H9 (cell line): ENCODE measurements around the gene NDUFC2. TPM values are rescaled to one million over a fixed set of nuclear protein-coding genes. Genes with fewer than 3 reads are reported as not detected.

Experiments used
- DNase-seq: peaks from one replicate; pipeline ENCODE4 v3.0.0-alpha.2; 2017
- H2AFZ ChIP-seq: one replicate; pipeline ENCODE4 v1.6.1; 2013; ENCODE audit warnings: mild to moderate bottlenecking, low read length, control low read depth, moderate library complexity
- H2AK5ac ChIP-seq: 2 replicates; pipeline ENCODE4 v1.6.1; 2013; ENCODE audit warnings: low read length, control low read depth, mixed read lengths; ENCODE audit not compliant: insufficient read length
- H2BK120ac ChIP-seq: one replicate; pipeline ENCODE4 v1.6.1; 2013; ENCODE audit warnings: low read depth, mild to moderate bottlenecking, low read length, control low read depth, inconsistent platforms; ENCODE audit not compliant: poor library complexity, severe bottlenecking
- H2BK12ac ChIP-seq: 2 replicates; pipeline ENCODE4 v1.6.1; 2013; ENCODE audit warnings: low read length, control low read depth, mixed read lengths, low read depth; ENCODE audit not compliant: insufficient read length
- H2BK15ac ChIP-seq: 2 replicates; pipeline ENCODE4 v1.6.1; 2013; ENCODE audit warnings: low read depth, low read length, control low read depth
- H2BK20ac ChIP-seq: one replicate; pipeline ENCODE4 v1.6.1; 2013; ENCODE audit warnings: low read depth, mild to moderate bottlenecking, low read length, control low read depth, inconsistent platforms; ENCODE audit not compliant: poor library complexity, severe bottlenecking
- H2BK5ac ChIP-seq: 2 replicates; pipeline ENCODE4 v1.6.1; 2013; ENCODE audit warnings: low read length, control low read depth, mixed read lengths; ENCODE audit not compliant: insufficient read length
- H3K14ac ChIP-seq: 2 replicates; pipeline ENCODE4 v1.6.1; 2013; ENCODE audit warnings: low read length, control low read depth; ENCODE audit not compliant: insufficient read depth
- H3K18ac ChIP-seq: 2 replicates; pipeline ENCODE4 v1.6.1; 2013; ENCODE audit warnings: low read depth, mild to moderate bottlenecking, mixed read lengths, low read length, control low read depth; ENCODE audit not compliant: insufficient read length
- H3K23ac ChIP-seq: 2 replicates; pipeline ENCODE4 v1.6.1; 2013; ENCODE audit warnings: low read length, control low read depth, mixed read lengths, low read depth; ENCODE audit not compliant: insufficient read length
- H3K23me2 ChIP-seq: 2 replicates; pipeline ENCODE4 v1.6.1; 2013; ENCODE audit warnings: low read depth, mild to moderate bottlenecking, mixed read lengths, low read length, control low read depth; ENCODE audit not compliant: insufficient read length, poor library complexity, severe bottlenecking
- H3K27ac ChIP-seq: 2 replicates; pipeline ENCODE4 v1.5.1; 2013; ENCODE audit warnings: low read length, control low read depth, mixed read lengths, low read depth; ENCODE audit not compliant: insufficient read length
- H3K27me3 ChIP-seq: 2 replicates; pipeline ENCODE4 v1.6.1; 2013; ENCODE audit warnings: low read length, control low read depth, inconsistent platforms; ENCODE audit not compliant: insufficient read depth
- H3K4ac ChIP-seq: 2 replicates; pipeline ENCODE4 v1.6.1; 2013; ENCODE audit warnings: low read depth, mild to moderate bottlenecking, control low read depth, inconsistent platforms, low read length, moderate library complexity
- H3K4me1 ChIP-seq: 2 replicates; pipeline ENCODE4 v1.6.1; 2013; ENCODE audit warnings: low read length, control low read depth, inconsistent platforms; ENCODE audit not compliant: insufficient read depth
- H3K4me2 ChIP-seq: 2 replicates; pipeline ENCODE4 v1.6.1; 2013; ENCODE audit warnings: low read length, control low read depth, mixed read lengths; ENCODE audit not compliant: insufficient read length, insufficient read depth
- H3K56ac ChIP-seq: 2 replicates; pipeline ENCODE4 v1.6.1; 2013; ENCODE audit warnings: low read depth, mild to moderate bottlenecking, mixed read lengths, low read length, control low read depth; ENCODE audit not compliant: insufficient read length
- H3K79me1 ChIP-seq: 2 replicates; pipeline ENCODE4 v1.6.1; 2013; ENCODE audit warnings: low read depth, mild to moderate bottlenecking, moderate library complexity, low read length, control low read depth, inconsistent platforms; ENCODE audit not compliant: insufficient read depth, poor library complexity, severe bottlenecking
- H3K79me2 ChIP-seq: 2 replicates; pipeline ENCODE4 v1.6.1; 2013; ENCODE audit warnings: low read length, control low read depth, inconsistent platforms; ENCODE audit not compliant: insufficient read depth
- H3K9ac ChIP-seq: 2 replicates; pipeline ENCODE4 v1.6.1; 2013; ENCODE audit warnings: low read length, control low read depth, mixed read lengths; ENCODE audit not compliant: insufficient read length; ENCODE audit errors: extremely low read depth
- H3K9me3 ChIP-seq: one replicate; pipeline ENCODE4 v1.6.1; 2013; ENCODE audit warnings: low read depth, low read length, inconsistent platforms; ENCODE audit not compliant: control insufficient read depth
- H3T11ph ChIP-seq: one replicate; pipeline ENCODE4 v1.6.1; 2013; ENCODE audit warnings: mild to moderate bottlenecking, low read length, control low read depth, inconsistent platforms
- H4K20me1 ChIP-seq: one replicate; pipeline ENCODE4 v1.6.1; 2013; ENCODE audit not compliant: control insufficient read depth, insufficient read length, insufficient read depth
- H4K5ac ChIP-seq: 2 replicates; pipeline ENCODE4 v1.6.1; 2013; ENCODE audit warnings: low read depth, mild to moderate bottlenecking, mixed read lengths, low read length, control low read depth; ENCODE audit not compliant: insufficient read length
- H4K8ac ChIP-seq: replicated peaks from 2 replicates; pipeline ENCODE4 v1.6.1; 2013; ENCODE audit warnings: low read length, control low read depth, mixed read lengths, low read depth; ENCODE audit not compliant: insufficient read length
- H4K91ac ChIP-seq: 2 replicates; pipeline ENCODE4 v1.6.1; 2013; ENCODE audit warnings: low read depth, mild to moderate bottlenecking, moderate library complexity, mixed read lengths, low read length, control low read depth; ENCODE audit not compliant: insufficient read length
- H3K27ac Mint-ChIP-seq, 3 experiments: 2 replicates in 2 of 3; 3 replicates in 1 of 3; pipeline ENCODE4 v1.8.0; 2020 to 2021; ENCODE audit warnings: mixed read lengths in 3 of 3, mild to moderate bottlenecking in 1 of 3, moderate library complexity in 1 of 3
- H3K27me3 Mint-ChIP-seq: 2 replicates; pipeline ENCODE4 v1.8.0; 2021; ENCODE audit warnings: low read depth, mild to moderate bottlenecking, moderate library complexity, mixed read lengths
- H3K36me3 Mint-ChIP-seq, 3 experiments: 2 replicates in 2 of 3; 3 replicates in 1 of 3; pipeline ENCODE4 v1.8.0; 2020 to 2021; ENCODE audit warnings: low read depth in 3 of 3, mixed read lengths in 3 of 3; ENCODE audit not compliant: insufficient read depth in 1 of 3
- H3K4me1 Mint-ChIP-seq, 2 experiments: 2 replicates each; pipeline ENCODE4 v1.8.0; 2020; ENCODE audit warnings: mixed read lengths in 2 of 2
- H3K4me3 Mint-ChIP-seq, 2 experiments: 2 replicates in 1 of 2; 3 replicates in 1 of 2; pipeline ENCODE4 v1.8.0; 2020 to 2021; ENCODE audit warnings: mild to moderate bottlenecking in 2 of 2, mixed read lengths in 2 of 2, moderate library complexity in 1 of 2
- H3K9me3 Mint-ChIP-seq, 2 experiments: 2 replicates in 1 of 2; 3 replicates in 1 of 2; pipeline ENCODE4 v1.8.0; 2020; ENCODE audit warnings: mild to moderate bottlenecking in 2 of 2, mixed read lengths in 2 of 2, moderate library complexity in 1 of 2
- CTCF ChIP-seq: fragments of 200-600 bp; sonication (generic); conservative IDR thresholded peaks from 3 replicates; pipeline ENCODE4 v1.8.0; 2021; ENCODE audit warnings: antibody characterized with exemption, mild to moderate bottlenecking
- WGBS: extraction: QIAGEN DNeasy Blood & Tissue Kit; methylation state at CpG from one replicate; pipeline ENCODE4 v1.1.7; 2013; ENCODE audit warnings: missing lambda C conversion rate, low lambda C conversion rate, mixed read lengths; ENCODE audit not compliant: insufficient read length; ENCODE audit errors: extremely low coverage; 5-methylcytosine and 5-hydroxymethylcytosine counted together
- total RNA-seq: library from RNA; stranded (reverse); gene quantifications from 2 replicates; pipeline ENCODE4 v1.2.1, GENCODE V29; 2021

NDUFC2 gene
- total RNA-seq, 1 experiment from 2014 or later = 247 TPM

GRCh38 chr11:78022397-78023396, 57.0 kb downstream of the NDUFC2 start, which contains the start of gene KCTD14:
Gene KCTD14 (minus strand): TSS chr11:78023276. CDS start chr11:78023249, 27 bp downstream.
- H3K27ac Mint-ChIP-seq = peak within 1 kb of the TSS; percentile 86 to 93 (median 90)
- Histone ChIP-seq H3K4me1 (peaks cover 3% of the 10 kb centered on the region; the same call in 1 of the 2 replicates), H3K56ac (peak within 1 kb of the TSS; percentile 10), H3K14ac (peak within 1 kb of the TSS; percentile 96), H4K8ac (no peak within 1 kb of the TSS), H3K27ac (no peak within 1 kb of the TSS), H2BK120ac (no peak within 1 kb of the TSS), H2BK5ac (no peak within 1 kb of the TSS), H4K5ac (peak within 1 kb of the TSS; percentile 68), H3K9ac (peak within 1 kb of the TSS; percentile 46), H3K27me3 (no peaks in the 10 kb centered on the region), H3K23me2 (peaks cover 10% of the 10 kb centered on the region), H3K4ac (no peak within 1 kb of the TSS), H2AFZ (no peak within 1 kb of the TSS), H3K9me3 (no peaks in the 10 kb centered on the region), H2AK5ac (no peak within 1 kb of the TSS), H3T11ph (no peak within 1 kb of the TSS), H3K4me2 (peak within 1 kb of the TSS; percentile 76), H4K91ac (peak within 1 kb of the TSS; percentile 35), H3K18ac (peak within 1 kb of the TSS; percentile 89), H3K79me1 (no peaks in the 10 kb centered on the region), H2BK15ac (no peak within 1 kb of the TSS), H3K79me2 (no peaks in the 10 kb centered on the region), H3K23ac (no peak within 1 kb of the TSS), H2BK12ac (peak within 1 kb of the TSS; percentile 24), H4K20me1 (no peaks in the 10 kb centered on the region), H2BK20ac (no peak within 1 kb of the TSS)
- no peaks in the 10 kb centered on the region for H3K27me3 Mint-ChIP-seq
- peak; percentile 86 for DNase-seq
- WGBS = no CpG with 5 or more reads among the region's 37 CpGs
- H3K4me3 Mint-ChIP-seq = peak within 1 kb of the TSS; percentile 87
- TF ChIP-seq CTCF = no peak
- peaks cover 0 to 1% of the 10 kb centered on the region in 2 experiments; a peak in 1 of 5 replicates for H3K9me3 Mint-ChIP-seq
- peaks cover 0 to 4% (median 0%) of the 10 kb centered on the region in 3 experiments; a peak in 2 of 7 replicates for H3K36me3 Mint-ChIP-seq
- peaks cover 26 to 27% of the 10 kb centered on the region in 2 experiments for H3K4me1 Mint-ChIP-seq
